Smooth muscle cell (in vitro differentiated cells): ENCODE results near the gene WT1. TPM values are rescaled to one million over a fixed set of nuclear protein-coding genes. Genes with fewer than 3 reads are reported as not detected.
A peak's percentile ranks its signal among the peaks of the same experiment; 100 is the strongest.

Source experiments
- DNase-seq: peaks from one replicate; lab custom pipeline; 2025; ENCODE audit not compliant: unreplicated experiment; lab: John Stamatoyannopoulos, UW
- H2AFZ ChIP-seq: fragments of 200-600 bp; sonication (generic); 2 replicates; pipeline ENCODE4 v1.6.0; 2016; ENCODE audit warnings: antibody characterized with exemption, low read depth, mild to moderate bottlenecking
- H3F3A ChIP-seq: fragments of 200-600 bp; sonication (generic); 2 replicates; pipeline ENCODE4 v1.6.0; 2017; ENCODE audit warnings: antibody characterized with exemption, low read depth
- H3K27ac ChIP-seq: fragments of 200-600 bp; sonication (generic); 2 replicates; pipeline ENCODE4 v1.5.1; 2016; ENCODE audit warnings: low read depth, mild to moderate bottlenecking
- H3K27me3 ChIP-seq: fragments of 200-600 bp; sonication (generic); 2 replicates; pipeline ENCODE4 v1.6.1; 2016; ENCODE audit warnings: low read depth, mild to moderate bottlenecking
- H3K36me3 ChIP-seq: fragments of 200-600 bp; sonication (generic); 2 replicates; pipeline ENCODE4 v1.5.1; 2016; ENCODE audit warnings: low read depth
- H3K4me1 ChIP-seq: fragments of 200-600 bp; sonication (generic); 2 replicates; pipeline ENCODE4 v1.5.1; 2016; ENCODE audit warnings: low read depth
- H3K4me2 ChIP-seq: fragments of 200-600 bp; sonication (generic); 2 replicates; pipeline ENCODE4 v1.6.0; 2016; ENCODE audit warnings: mild to moderate bottlenecking
- H3K4me3 ChIP-seq: fragments of 200-600 bp; sonication (generic); 2 replicates; pipeline ENCODE4 v1.5.1; 2016; ENCODE audit warnings: mild to moderate bottlenecking
- H3K79me2 ChIP-seq: fragments of 200-600 bp; sonication (generic); 2 replicates; pipeline ENCODE4 v1.6.0; 2016; ENCODE audit warnings: low read depth, mild to moderate bottlenecking
- H3K9ac ChIP-seq: fragments of 200-600 bp; sonication (generic); 2 replicates; pipeline ENCODE4 v1.6.0; 2016; ENCODE audit warnings: low read depth
- H3K9me3 ChIP-seq: fragments of 200-600 bp; sonication (generic); replicated peaks from 2 replicates; pipeline ENCODE4 v1.5.1; 2016; ENCODE audit warnings: low read depth
- H4K20me1 ChIP-seq: fragments of 200-600 bp; sonication (generic); 2 replicates; pipeline ENCODE4 v1.6.0; 2016; ENCODE audit warnings: low read depth
- WGBS: methylation state at CpG from one replicate; pipeline ENCODE4 v1.1.7; 2016; ENCODE audit warnings: low lambda C conversion rate; 5-methylcytosine and 5-hydroxymethylcytosine counted together
- polyA plus RNA-seq: library from polyadenylated mRNA; unstranded; fragments of >200 nt; fragmentation: Nextera tagmentation; extraction: Ambion mirVana; gene quantifications from 2 replicates; pipeline ENCODE4 v1.2.1, GENCODE V29; 2016
- total RNA-seq: library from RNA; depleted of rRNA; stranded (reverse); fragments of >200 nt; gene quantifications from 2 replicates; pipeline ENCODE4 v1.2.3, GENCODE V29; 2014
- TF ChIP-seq, protein P1 (sequence below): fragments of 200-600 bp; sonication (generic); IDR thresholded peaks from 2 replicates; pipeline ENCODE4 v1.5.1; 2017; ENCODE audit warnings: borderline replicate concordance, mild to moderate bottlenecking, antibody characterized with exemption; ENCODE audit not compliant: insufficient read depth, poor library complexity, severe bottlenecking

Gene WT1
- total and polyA plus RNA-seq, 2 experiments from 2014 or later, result not detected

DNA sequence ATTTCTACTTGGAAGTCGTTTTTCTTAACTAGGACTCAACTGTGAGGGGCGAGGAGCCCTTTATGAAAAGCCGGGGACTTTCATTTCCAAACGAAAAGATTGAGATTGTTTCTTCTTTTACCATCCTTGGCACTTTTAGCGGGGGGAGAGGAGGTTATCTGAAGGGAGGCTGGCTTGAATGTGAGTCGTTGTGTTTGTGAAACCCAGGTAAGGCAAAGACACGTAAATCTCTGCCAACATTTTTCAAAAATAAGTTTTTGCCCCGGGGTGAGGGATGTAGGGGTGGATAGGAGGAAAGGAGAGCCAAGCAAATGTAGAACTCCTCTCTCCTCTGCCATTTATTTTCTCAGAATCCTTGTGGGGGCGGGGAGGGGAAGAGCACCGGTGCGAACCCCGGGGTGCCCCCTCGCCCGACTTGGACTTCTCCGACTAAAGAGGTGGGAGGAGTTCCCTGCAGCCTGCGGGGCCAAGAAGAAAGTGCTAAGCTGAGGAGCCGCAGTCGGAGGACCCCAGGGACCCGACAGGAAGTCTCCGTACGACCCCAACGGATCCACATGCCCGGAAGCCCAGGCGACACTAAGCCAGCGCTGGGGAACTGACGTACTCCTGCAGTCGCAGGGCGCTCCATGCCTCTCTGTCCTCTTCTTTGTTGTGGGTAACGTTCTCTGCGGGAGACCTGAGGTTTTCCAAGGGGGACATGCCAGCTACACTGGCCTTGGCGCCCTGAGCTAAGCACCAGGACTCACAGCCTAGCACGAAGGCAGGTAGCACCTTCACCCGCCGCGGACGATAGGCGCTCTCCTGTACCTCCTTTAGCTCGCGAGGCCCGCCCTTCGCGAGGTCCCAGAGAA is 2.4 kb upstream of the WT1 start:
- H3K9me3 ChIP-seq, result no peaks in the 10 kb centered on the region
- no peaks in the 10 kb centered on the region for H3F3A ChIP-seq
- H3K4me3 ChIP-seq, result no peak overlapping the region
- H4K20me1 ChIP-seq, result no peaks in the 10 kb centered on the region
- H3K4me1 ChIP-seq, result peaks cover 18% of the 10 kb centered on the region
- peaks cover 100% of the 10 kb centered on the region for H3K27me3 ChIP-seq
- WGBS, result 3% methylated on average over 42 of the region's 42 CpGs
- DNase-seq, result no peak
- no peak overlapping the region for H3K27ac ChIP-seq
- no peaks in the 10 kb centered on the region for H3K79me2 ChIP-seq
- no peak overlapping the region for H2AFZ ChIP-seq
- peak overlapping the region; percentile 44 for H3K4me2 ChIP-seq
- TF ChIP-seq, protein P1, sequence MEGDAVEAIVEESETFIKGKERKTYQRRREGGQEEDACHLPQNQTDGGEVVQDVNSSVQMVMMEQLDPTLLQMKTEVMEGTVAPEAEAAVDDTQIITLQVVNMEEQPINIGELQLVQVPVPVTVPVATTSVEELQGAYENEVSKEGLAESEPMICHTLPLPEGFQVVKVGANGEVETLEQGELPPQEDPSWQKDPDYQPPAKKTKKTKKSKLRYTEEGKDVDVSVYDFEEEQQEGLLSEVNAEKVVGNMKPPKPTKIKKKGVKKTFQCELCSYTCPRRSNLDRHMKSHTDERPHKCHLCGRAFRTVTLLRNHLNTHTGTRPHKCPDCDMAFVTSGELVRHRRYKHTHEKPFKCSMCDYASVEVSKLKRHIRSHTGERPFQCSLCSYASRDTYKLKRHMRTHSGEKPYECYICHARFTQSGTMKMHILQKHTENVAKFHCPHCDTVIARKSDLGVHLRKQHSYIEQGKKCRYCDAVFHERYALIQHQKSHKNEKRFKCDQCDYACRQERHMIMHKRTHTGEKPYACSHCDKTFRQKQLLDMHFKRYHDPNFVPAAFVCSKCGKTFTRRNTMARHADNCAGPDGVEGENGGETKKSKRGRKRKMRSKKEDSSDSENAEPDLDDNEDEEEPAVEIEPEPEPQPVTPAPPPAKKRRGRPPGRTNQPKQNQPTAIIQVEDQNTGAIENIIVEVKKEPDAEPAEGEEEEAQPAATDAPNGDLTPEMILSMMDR, result no peak
- no peaks in the 10 kb centered on the region for H3K36me3 ChIP-seq
- no peak overlapping the region for H3K9ac ChIP-seq

- Histone ChIP-seq H2AFZ (no peak overlapping the region), H3K4me3 (no peak overlapping the region), H3F3A (no peaks in the 10 kb centered on the region), H3K4me2 (no peak overlapping the region), H3K79me2 (no peaks in the 10 kb centered on the region), H3K9me3 (no peaks in the 10 kb centered on the region), H3K27me3 (peaks cover 100% of the 10 kb centered on the region), H3K4me1 (peaks cover 18% of the 10 kb centered on the region), H3K27ac (no peak overlapping the region), H3K9ac (no peak overlapping the region), H4K20me1 (no peaks in the 10 kb centered on the region), H3K36me3 (no peaks in the 10 kb centered on the region)
- no peak for DNase-seq
- TF ChIP-seq, protein P1, result no peak
- whole genome bisulfite sequencing, result 5% methylated on average over 42 of the region's 42 CpGs
Observed at GRCh38 chr11:32436751-32437494, 1.6 kb upstream of the WT1 start.

DNA sequence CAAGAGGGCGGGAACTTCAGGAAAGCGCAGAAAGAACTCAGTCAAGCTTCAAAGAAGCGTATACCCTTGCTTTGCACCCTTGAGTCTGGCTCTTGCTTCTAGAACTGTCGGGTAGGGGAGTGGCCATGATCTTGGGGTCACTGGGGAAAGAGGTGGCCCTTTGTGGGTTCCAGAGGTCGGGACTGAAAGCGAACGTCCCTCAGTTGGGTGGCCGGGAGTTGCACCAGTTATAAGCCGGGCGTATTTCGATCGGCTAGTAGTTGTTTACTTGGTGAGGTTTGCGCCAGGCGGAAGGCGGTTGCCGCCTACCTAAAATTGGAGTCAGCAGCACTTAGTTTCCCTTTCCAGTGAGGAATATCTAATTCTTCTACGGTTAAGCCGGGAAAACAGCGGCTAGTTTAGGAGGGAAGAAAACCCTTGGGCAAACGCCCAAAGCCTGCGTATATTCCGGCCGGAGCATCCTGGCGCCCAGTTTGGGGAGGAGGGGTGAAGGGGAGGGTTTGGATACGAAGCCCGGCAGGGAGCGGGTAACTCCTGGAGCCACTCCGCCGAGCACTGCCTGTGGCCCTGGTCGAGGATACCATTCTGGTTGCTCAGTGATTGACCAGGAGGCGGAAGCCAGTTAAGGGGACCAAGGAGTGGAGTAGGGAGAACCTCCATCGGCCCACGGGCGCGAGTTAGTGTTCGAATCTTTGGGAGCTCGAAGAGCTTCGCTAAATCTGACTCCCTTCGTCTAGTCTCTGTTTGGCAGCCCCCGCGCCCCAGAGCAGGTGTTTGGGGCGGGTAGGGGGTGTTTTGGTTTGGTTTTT is 807 bp upstream of the WT1 start:
- peak overlapping the region; percentile 8 for H3K4me3 ChIP-seq
- no peaks in the 10 kb centered on the region for H3K79me2 ChIP-seq
- H3K9me3 ChIP-seq, result no peaks in the 10 kb centered on the region
- peaks cover 100% of the 10 kb centered on the region for H3K27me3 ChIP-seq
- H3K9ac ChIP-seq, result no peak overlapping the region
- 3% methylated on average over 41 of the region's 42 CpGs for WGBS
- no peak overlapping the region for H3K27ac ChIP-seq
- DNase-seq, result no peak
- no peaks in the 10 kb centered on the region for H3F3A ChIP-seq
- TF ChIP-seq, protein P1, result no peak
- H3K4me1 ChIP-seq, result peaks cover 18% of the 10 kb centered on the region
- H3K36me3 ChIP-seq, result no peaks in the 10 kb centered on the region
- peak overlapping the region; percentile 74 for H3K4me2 ChIP-seq
- H4K20me1 ChIP-seq, result no peaks in the 10 kb centered on the region
- no peak overlapping the region for H2AFZ ChIP-seq
